WTC11 (cell line): ENCODE results near the gene TIMM8B.

ENCODE experiments used
- NR1H2 ChIP-seq: sonication (generic); formaldehyde crosslinking; IDR thresholded peaks from 2 replicates; pipeline ENCODE4 v1.9.0; 2021; ENCODE audit warnings: mild to moderate bottlenecking, moderate library complexity, missing genetic modification reagents
- TP53 ChIP-seq: sonication (generic); formaldehyde crosslinking; IDR thresholded peaks from 2 replicates; pipeline ENCODE4 v1.8.1; 2023; ENCODE audit warnings: mild to moderate bottlenecking, missing genetic modification reagents
- ZBTB43 ChIP-seq: sonication (generic); formaldehyde crosslinking; IDR thresholded peaks from 2 replicates; pipeline ENCODE4 v1.8.1; 2023; ENCODE audit warnings: mild to moderate bottlenecking, missing genetic modification reagents

GRCh38 chr11:112049777-112050176 lies 36.8 kb downstream of the TIMM8B start:
- TF ChIP-seq ZBTB43 (CRISPR knock-in tag) (no peak), NR1H2 (CRISPR knock-in tag) (no peak), TP53 (CRISPR knock-in tag) (no peak)
